GM21529 (cell line): Measurements from ENCODE around the gene MYBBP1A.

Experiments used
- ATAC-seq: cut with Tn5 transposase; IDR thresholded peaks from one replicate; pipeline ENCODE4 v1.9.1; 2021; ENCODE audit not compliant: unreplicated experiment

MYBBP1A gene

DNA sequence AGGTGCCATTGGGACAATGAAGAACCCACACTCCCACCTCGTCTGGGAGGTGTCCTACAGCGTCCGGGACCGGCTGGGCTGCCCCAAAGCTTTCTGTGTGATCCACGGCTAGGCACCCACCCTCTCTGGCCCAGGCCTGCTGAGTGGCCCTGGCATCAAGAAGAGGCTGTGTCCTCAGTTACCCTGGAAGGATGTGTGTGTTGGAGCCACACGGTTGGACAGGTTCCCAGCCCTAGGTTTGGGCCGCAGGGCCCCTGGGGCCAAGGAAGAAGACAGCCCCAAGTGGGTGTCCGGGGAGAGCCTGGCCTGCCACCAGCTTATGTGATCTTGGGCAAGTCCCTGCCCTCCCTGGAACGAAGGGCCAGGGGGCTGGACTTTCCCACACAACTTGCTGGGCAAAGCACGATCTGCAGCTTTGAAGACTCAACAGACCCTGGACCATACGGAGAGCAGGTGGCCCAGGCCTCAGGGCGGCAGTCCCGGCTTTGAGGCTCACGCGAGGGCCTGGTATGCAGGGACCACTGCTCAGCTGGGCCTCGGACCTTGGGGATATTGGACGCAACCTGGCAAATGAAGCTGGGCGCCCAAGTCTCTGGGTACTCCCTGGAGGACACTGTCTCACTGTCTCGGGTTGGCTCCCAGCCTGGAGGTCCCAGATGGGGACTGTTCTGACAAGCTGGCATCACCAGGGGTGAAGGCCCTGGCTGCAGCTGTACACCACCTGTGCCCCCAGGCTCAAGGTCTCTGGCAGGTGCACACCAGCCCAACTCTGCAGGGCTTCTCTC is 17.5 kb downstream of the MYBBP1A start:
- no peak for ATAC-seq

DNA sequence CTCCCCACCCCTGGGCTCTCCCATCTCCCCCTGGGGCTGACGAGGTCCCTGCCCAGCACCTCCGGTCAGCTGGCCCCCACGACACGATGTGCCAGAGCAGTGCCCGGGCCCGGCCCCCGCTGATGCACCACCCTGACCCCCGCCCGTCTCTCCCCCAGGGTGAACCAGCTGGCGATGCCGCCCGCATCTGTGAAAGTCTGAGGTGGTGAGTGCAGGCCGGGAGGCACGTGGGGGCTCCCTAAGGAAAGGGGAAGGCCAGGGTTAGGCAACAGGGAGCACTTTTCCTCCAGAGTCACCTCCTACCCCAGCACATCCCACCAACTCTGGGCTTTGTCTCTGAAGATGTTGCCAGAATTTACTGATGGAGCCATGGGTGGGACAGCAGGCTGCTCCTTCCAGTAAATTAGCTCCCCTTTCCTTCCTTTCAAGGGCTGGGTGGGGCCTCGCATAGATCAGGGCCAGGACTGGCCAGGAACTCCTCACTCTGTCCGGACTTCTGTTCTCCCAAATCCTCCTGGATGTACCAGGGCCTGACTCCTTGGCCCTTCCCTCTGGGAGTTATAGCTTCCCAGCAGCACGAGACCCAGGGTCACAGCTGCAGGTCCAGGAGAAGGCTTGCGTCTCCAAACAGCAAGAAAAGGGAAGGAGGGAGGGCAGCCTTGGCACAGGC is 18.3 kb downstream of the MYBBP1A start:
- no peak for ATAC-seq

GRCh38 chr17:4536259-4536741 is 18.9 kb downstream of the MYBBP1A start:
- ATAC-seq, result no peak

DNA sequence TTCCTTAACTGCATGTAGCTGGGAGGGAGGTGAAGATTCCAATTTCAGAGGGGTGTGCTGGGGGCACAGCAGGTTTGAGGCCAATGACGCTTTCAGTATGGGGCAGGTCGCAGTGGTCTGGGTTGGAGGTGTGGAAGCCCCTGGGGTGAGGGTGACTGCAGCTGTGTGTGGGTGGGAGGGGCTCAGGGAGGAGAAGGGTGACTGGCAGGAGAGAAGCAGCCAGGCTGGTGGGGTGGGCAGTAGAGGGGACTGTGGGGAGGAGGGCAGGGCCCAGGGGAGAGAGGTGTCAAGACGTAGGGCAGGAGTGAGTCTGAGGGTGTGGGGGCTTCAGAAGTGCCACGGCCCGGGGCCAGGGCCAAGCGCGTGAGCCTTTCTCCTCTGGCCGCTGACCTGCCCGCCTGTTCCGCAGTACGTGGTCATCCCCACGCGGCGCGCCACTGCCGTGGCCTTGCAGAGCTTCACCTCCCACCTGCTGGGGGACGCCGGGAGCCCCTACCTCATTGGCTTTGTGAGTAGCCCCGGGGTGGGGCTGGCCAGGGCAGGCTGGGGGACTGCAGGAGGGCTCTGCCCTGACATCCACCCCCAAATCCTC is 19.4 kb downstream of the MYBBP1A start:
- ATAC-seq, result no peak

DNA sequence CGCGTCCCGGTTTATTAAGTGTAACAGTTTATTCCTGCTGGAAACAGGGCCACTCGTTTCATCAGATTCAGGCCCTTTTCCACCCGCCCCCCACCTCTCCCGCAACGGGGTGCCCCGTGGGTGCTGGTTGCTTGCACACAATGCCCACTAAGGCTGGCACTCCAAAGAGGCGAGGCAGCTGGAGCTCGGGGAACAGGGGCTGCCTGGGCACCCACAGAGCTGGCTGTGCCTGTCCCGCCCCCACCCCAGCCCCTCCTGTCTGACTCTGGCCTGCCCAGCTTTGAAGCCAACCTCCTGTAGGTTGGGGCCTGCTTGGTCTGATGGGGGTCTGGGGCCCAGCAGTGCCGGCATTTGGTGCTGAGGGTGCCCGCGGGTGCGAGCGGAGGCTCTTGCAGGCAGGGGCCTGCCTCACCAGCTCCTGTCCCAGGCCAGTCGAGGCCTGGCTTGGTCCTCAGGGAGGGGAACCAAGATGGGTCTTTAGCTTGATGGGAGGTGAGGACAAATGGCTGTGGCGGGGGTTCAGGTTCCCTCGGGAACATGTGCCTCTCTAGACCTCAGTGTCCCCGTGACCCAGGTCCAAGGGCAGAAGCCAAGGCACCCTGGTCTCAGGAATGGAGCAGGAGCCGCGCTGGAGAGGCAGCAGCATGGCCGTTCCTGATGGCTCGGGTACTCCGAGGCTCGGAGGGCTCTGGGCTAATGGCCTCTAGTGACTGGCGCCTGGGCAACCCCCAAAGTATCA is 20.1 kb downstream of the MYBBP1A start:
- no peak for ATAC-seq

DNA sequence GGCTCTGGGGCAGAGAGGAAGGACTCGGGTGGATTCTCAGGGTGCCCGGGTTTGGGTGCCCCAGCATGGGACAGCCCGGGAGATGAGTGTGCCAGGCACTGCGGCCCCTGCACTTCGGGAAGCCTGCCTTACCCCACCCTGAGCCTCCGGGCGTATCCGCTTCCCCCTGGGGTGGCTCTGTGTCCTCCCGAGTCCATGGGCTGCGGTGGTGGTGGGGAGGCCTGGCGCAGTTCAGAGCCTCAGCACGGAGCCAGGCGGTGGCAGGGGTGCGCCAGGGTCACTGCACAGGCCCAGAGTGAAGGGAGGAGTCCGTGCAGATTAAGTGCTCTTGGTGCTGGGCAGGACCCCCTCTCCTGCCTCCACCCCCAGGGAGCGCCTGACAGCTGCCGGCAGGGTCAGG is 20.7 kb downstream of the MYBBP1A start:
- no peak for ATAC-seq

DNA sequence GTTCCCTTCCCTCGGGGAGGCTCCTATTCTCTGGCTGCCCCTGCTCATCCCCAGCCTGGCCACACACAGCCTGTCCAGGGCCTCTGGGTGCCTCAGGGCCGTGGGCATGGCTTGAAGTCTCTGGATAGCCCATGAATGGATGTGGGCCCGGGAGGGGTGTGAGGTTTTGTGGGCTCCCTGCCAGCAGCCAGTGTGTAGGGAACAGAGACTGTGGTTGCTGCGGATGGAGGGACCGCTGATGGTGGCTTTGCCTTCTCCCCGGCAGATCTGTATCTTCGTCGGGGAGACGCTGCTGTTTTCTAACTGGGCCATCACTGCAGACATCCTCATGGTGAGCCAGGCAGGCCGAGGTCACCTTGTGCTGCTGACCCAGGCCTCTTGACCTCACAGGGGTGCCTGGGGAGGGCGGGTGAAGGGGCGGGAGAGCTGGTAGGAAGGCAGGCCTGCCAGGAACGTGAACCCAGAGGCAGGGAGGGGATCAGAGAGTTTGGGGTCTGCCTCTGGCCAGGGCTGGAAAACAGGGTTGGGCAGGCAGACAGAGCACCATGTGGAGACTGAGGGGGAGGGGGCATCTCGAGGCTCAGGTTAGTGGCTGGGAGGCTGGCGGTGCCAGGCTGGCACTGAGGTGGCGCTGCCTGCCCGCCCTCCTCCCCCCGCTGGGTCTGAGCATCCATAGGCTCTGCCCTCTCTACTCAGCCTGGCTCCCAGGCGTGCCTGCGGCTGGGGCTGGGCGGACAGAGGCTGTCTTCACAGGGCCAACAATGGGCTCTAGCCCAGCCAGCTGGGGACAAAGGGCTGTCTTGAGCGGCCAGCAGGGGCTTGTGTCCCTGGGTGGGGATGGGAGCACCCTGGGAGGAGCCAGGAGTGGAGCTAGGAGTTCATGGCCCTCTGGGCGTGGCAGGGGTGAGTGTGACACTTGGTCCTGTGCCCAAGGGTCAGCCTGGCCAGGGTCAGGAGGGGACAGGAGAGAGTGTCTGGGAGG is 21.4 kb downstream of the MYBBP1A start:
- no peak for ATAC-seq

- no peak for ATAC-seq
These were observed 22.2 kb downstream of the MYBBP1A start for GRCh38 chr17:4532860-4533522.

GRCh38 chr17:4531988-4532736 is 23.0 kb downstream of the MYBBP1A start:
- no peak for ATAC-seq

DNA sequence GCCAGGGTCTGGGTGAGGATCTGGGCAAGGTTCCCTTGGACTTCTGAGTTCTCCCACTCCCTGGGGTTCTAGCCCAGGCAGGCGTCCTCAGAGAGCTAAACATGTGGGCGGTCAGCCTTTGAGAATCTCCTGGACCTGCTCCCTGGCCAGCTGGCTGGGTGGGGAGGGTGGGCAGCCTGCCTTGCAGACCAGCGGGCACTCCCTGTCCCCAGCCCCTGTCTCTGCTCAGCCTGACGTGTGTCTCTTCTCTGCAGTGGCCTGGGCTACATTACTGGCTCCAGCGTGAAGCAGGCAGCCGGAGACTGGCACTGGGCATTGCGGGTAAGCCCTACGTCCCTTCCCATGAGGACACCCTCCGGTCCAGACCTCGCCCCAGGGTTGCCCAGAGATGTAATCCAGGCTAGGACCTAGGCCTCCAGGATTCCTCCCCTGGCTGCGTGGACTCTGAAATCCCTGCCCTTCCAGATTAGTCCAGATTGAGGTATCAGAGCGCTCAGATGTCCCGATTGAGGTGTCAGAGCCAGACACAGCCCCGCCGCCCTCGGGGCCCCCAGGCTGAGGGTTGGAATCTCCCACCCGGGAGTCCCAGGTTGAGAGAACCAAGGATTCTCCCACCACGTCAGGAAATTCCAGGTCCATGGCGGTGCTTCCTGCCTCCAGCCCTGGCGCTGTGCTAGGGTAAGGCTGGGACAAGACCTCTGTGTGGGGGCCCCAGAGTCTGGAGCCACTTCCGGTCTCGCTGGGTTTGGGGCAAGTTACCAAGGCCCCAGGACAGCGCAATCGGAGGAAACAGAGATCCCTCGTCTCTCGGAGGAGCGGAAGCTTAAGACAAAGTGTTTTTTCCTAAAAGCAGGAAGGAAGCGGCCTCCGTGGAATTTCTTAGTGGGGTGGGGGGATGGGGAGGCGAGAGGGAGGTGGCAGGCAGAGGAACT is 24.1 kb downstream of the MYBBP1A start:
- no peak for ATAC-seq

DNA sequence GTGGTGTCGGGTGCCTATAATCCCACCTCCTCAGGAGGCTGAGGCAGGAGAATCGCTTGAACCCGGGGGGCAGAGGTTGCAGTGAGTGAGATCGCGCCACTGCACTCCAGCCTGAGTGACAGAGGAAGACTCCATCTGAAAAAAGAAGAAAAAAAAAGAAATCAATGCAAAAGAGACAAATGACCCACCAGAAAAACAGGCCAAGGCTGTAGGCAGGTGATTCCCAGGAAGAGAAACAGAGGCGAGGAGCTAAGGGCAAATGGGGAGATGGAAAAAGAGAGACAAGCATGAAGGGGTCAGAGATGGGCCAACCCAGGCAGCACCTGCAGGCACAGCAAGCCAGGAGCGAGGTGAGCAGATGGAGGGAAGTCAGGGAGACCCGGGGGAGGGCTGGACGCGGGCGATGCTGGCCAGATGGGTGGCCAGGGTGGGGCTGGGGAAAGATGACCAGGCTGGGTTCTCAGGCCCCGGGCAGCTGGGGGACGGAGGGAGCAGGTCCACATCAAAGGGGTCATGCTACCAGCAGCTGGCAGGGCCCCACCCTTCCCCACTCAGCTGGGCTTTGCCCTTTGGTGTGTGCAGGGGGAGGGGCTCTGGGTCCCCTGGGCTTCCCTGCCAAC is 25.5 kb downstream of the MYBBP1A start:
- no peak for ATAC-seq

GRCh38 chr17:4527566-4528125 is 27.5 kb downstream of the MYBBP1A start:
- ATAC-seq, result no peak

- no peak for ATAC-seq
These were observed 28.1 kb downstream of the MYBBP1A start for GRCh38 chr17:4527134-4527533.

DNA sequence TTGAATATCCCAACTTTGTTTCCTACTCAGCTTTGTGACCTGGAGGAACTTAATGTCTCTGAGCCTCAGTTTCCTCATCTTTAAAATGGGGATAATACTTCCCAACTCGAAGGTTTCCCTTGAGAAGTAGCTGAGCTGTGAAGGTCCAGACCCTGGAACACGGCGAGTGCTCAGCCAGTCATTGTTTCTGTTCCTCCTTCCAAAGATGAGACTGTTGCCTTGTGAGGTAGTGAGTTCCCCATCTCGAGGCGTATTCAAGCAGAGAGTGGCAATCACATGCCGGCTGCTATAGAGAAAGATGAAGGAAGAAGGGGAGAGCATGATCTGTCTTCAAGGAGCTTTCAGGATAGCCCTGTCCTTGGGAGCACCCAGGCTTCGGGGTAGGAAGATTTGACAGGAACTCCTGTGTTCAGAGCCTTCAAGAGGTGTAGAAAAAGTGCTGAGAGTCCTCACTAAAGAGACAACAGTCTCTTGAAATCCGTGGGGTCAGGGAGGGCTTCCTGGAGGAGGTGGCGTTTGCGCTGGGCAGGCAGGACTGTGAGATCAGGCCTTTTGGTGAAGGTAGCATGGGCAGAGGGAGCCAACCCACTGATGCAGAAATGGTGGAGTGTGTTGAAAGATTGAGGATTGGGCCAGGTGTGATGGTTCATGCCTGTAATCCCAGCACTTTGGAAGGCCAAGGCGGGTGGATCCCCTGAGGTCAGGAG is 29.3 kb downstream of the MYBBP1A start:
- no peak for ATAC-seq

- ATAC-seq, result no peak
These were observed 31.2 kb downstream of the MYBBP1A start for GRCh38 chr17:4523946-4524345.

DNA sequence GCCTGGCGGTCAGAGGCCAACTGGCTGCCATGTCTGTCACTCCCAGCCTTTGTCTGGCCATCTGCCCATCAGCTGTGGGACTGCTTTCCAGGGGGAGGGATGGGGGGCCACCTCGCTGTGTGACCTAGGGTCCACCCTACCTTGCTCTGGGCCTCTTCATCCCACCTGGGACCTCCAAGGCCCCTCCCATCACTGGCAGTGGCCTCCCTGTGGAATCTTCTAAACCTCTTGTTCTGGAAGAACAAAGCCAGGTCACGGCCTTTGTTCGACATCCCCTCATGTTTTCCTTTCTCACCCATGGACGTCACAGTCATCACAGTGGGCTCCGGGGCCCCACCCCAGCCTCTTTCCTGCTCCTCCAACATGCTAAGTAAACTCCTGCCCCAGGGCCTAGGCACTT is 32.5 kb downstream of the MYBBP1A start:
- ATAC-seq, result no peak
